ENCODE measurements around the gene CD160.
A peak's percentile ranks its signal among the peaks of the same experiment; 100 is the strongest.
"Not testable (repeated sequence)": the region's sequence is repeated elsewhere in the genome, so short reads cannot be mapped to it uniquely, and the experiment has no call there.

CD160 gene

GRCh38 chr1:145761498-145761897 is 42.2 kb downstream of the CD160 start:
- not testable (repeated sequence) for H3K4me1 Mint-ChIP-seq (ENCODE audit: low read depth); H3K27ac Mint-ChIP-seq; H3K4me3 Mint-ChIP-seq; H3K27me3 Mint-ChIP-seq (ENCODE audit: low read depth)
- H3K36me3 Mint-ChIP-seq (ENCODE audit: low read depth), result peaks cover 50% of the 10 kb centered on the region
- peaks cover 13% of the 10 kb centered on the region for H3K9me3 Mint-ChIP-seq

GRCh38 chr1:145762001-145762400 is 42.7 kb downstream of the CD160 start:
- Mint-ChIP-seq H3K9me3 (peaks cover 13% of the 10 kb centered on the region), H3K36me3 (ENCODE audit: low read depth) (peaks cover 50% of the 10 kb centered on the region)
- not testable (repeated sequence) for H3K27ac Mint-ChIP-seq; H3K4me3 Mint-ChIP-seq; H3K4me1 Mint-ChIP-seq (ENCODE audit: low read depth); H3K27me3 Mint-ChIP-seq (ENCODE audit: low read depth)

- not testable (repeated sequence) for H3K4me3 Mint-ChIP-seq; H3K4me1 Mint-ChIP-seq (ENCODE audit: low read depth); H3K27ac Mint-ChIP-seq; H3K27me3 Mint-ChIP-seq (ENCODE audit: low read depth)
- H3K36me3 Mint-ChIP-seq (ENCODE audit: low read depth), result peaks cover 37% of the 10 kb centered on the region
- peaks cover 13% of the 10 kb centered on the region for H3K9me3 Mint-ChIP-seq
Measured at GRCh38 chr1:145764231-145764940, 45.1 kb downstream of the CD160 start.

- not testable (repeated sequence) for H3K4me1 Mint-ChIP-seq (ENCODE audit: low read depth); H3K4me3 Mint-ChIP-seq; H3K27me3 Mint-ChIP-seq (ENCODE audit: low read depth); H3K27ac Mint-ChIP-seq
- H3K36me3 Mint-ChIP-seq (ENCODE audit: low read depth), result peaks cover 32% of the 10 kb centered on the region
- H3K9me3 Mint-ChIP-seq, result peaks cover 13% of the 10 kb centered on the region
Measured at GRCh38 chr1:145765127-145765526, 45.8 kb downstream of the CD160 start.

- H3K36me3 Mint-ChIP-seq (ENCODE audit: low read depth), result peaks cover 26% of the 10 kb centered on the region
- not testable (repeated sequence) for H3K27ac Mint-ChIP-seq; H3K4me1 Mint-ChIP-seq (ENCODE audit: low read depth); H3K9me3 Mint-ChIP-seq; H3K27me3 Mint-ChIP-seq (ENCODE audit: low read depth); H3K4me3 Mint-ChIP-seq
Measured at GRCh38 chr1:145765585-145766360, 46.5 kb downstream of the CD160 start.

- not testable (repeated sequence) for H3K4me3 Mint-ChIP-seq; H3K4me1 Mint-ChIP-seq (ENCODE audit: low read depth); H3K9me3 Mint-ChIP-seq; H3K27me3 Mint-ChIP-seq (ENCODE audit: low read depth); H3K27ac Mint-ChIP-seq
- H3K36me3 Mint-ChIP-seq (ENCODE audit: low read depth), result peaks cover 25% of the 10 kb centered on the region
Measured at GRCh38 chr1:145766926-145767325, 47.6 kb downstream of the CD160 start.

GRCh38 chr1:145768004-145768403 is 48.7 kb downstream of the CD160 start:
- H3K4me3 Mint-ChIP-seq; H3K27me3 Mint-ChIP-seq (ENCODE audit: low read depth); H3K9me3 Mint-ChIP-seq; H3K27ac Mint-ChIP-seq; H3K4me1 Mint-ChIP-seq (ENCODE audit: low read depth): not testable (repeated sequence)
- H3K36me3 Mint-ChIP-seq (ENCODE audit: low read depth), result peaks cover 23% of the 10 kb centered on the region

GRCh38 chr1:145771056-145771455 is 51.8 kb downstream of the CD160 start:
- H3K9me3 Mint-ChIP-seq, result no peaks in the 10 kb centered on the region
- peaks cover 16% of the 10 kb centered on the region for H3K36me3 Mint-ChIP-seq (ENCODE audit: low read depth)
- H3K27me3 Mint-ChIP-seq (ENCODE audit: low read depth), result no peaks in the 10 kb centered on the region
- H3K27ac Mint-ChIP-seq, result no peak overlapping the region
- no peak overlapping the region for H3K4me3 Mint-ChIP-seq
- H3K4me1 Mint-ChIP-seq (ENCODE audit: low read depth), result peaks cover 5% of the 10 kb centered on the region

GRCh38 chr1:145773423-145773822 is 54.1 kb downstream of the CD160 start:
- Mint-ChIP-seq H3K4me3 (no peak overlapping the region), H3K4me1 (ENCODE audit: low read depth) (peaks cover 5% of the 10 kb centered on the region), H3K36me3 (ENCODE audit: low read depth) (peaks cover 16% of the 10 kb centered on the region), H3K27ac (peak overlapping the region; percentile 22), H3K9me3 (no peaks in the 10 kb centered on the region), H3K27me3 (ENCODE audit: low read depth) (no peaks in the 10 kb centered on the region)

- Mint-ChIP-seq H3K27me3 (ENCODE audit: low read depth) (no peaks in the 10 kb centered on the region), H3K9me3 (no peaks in the 10 kb centered on the region), H3K4me3 (no peak overlapping the region), H3K4me1 (ENCODE audit: low read depth) (peaks cover 5% of the 10 kb centered on the region), H3K36me3 (ENCODE audit: low read depth) (peaks cover 9% of the 10 kb centered on the region), H3K27ac (no peak overlapping the region)
Measured at GRCh38 chr1:145777357-145778145, 58.3 kb downstream of the CD160 start.

- H3K9me3 Mint-ChIP-seq, result no peaks in the 10 kb centered on the region
- peaks cover 7% of the 10 kb centered on the region for H3K36me3 Mint-ChIP-seq (ENCODE audit: low read depth)
- H3K27ac Mint-ChIP-seq, result no peak overlapping the region
- H3K27me3 Mint-ChIP-seq (ENCODE audit: low read depth), result no peaks in the 10 kb centered on the region
- no peak overlapping the region for H3K4me3 Mint-ChIP-seq
- H3K4me1 Mint-ChIP-seq (ENCODE audit: low read depth), result peaks cover 5% of the 10 kb centered on the region
Measured at GRCh38 chr1:145778146-145778540, 58.8 kb downstream of the CD160 start.

GRCh38 chr1:145782272-145783099 is 63.2 kb downstream of the CD160 start:
- H3K36me3 Mint-ChIP-seq (ENCODE audit: low read depth), result peaks cover 19% of the 10 kb centered on the region

GRCh38 chr1:145784409-145784808 is 65.1 kb downstream of the CD160 start:
- no peak overlapping the region for H3K4me3 Mint-ChIP-seq
- peaks cover 22% of the 10 kb centered on the region for H3K36me3 Mint-ChIP-seq (ENCODE audit: low read depth)
- H3K27me3 Mint-ChIP-seq (ENCODE audit: low read depth), result no peaks in the 10 kb centered on the region
- H3K4me1 Mint-ChIP-seq (ENCODE audit: low read depth), result peaks cover 25% of the 10 kb centered on the region
- no peak overlapping the region for H3K27ac Mint-ChIP-seq
- H3K9me3 Mint-ChIP-seq, result no peaks in the 10 kb centered on the region

More at GRCh38 chr1:145782272-145783099, 63.2 kb downstream of the CD160 start:
- H3K27ac Mint-ChIP-seq, result no peak overlapping the region
- no peaks in the 10 kb centered on the region for H3K27me3 Mint-ChIP-seq (ENCODE audit: low read depth)
- peaks cover 23% of the 10 kb centered on the region for H3K4me1 Mint-ChIP-seq (ENCODE audit: low read depth)
- no peaks in the 10 kb centered on the region for H3K9me3 Mint-ChIP-seq
- H3K4me3 Mint-ChIP-seq, result no peak overlapping the region

- Mint-ChIP-seq H3K27me3 (ENCODE audit: low read depth) (no peaks in the 10 kb centered on the region), H3K4me1 (ENCODE audit: low read depth) (peaks cover 25% of the 10 kb centered on the region), H3K36me3 (ENCODE audit: low read depth) (peaks cover 22% of the 10 kb centered on the region), H3K27ac (no peak overlapping the region), H3K4me3 (no peak overlapping the region), H3K9me3 (no peaks in the 10 kb centered on the region)
Measured at GRCh38 chr1:145785547-145785946, 66.2 kb downstream of the CD160 start.
